NCI-H446 treated with DMSO at 0.1 percent for 48 hours (cell line): ENCODE results near the gene PDZRN4.
"Not testable (repeated sequence)": the region's sequence is repeated elsewhere in the genome, so short reads cannot be mapped to it uniquely, and the experiment has no call there.

Source experiments
- DNase-seq: peaks from one replicate; lab custom pipeline; 2025; lab: John Stamatoyannopoulos, UW

The PDZRN4 gene

DNA sequence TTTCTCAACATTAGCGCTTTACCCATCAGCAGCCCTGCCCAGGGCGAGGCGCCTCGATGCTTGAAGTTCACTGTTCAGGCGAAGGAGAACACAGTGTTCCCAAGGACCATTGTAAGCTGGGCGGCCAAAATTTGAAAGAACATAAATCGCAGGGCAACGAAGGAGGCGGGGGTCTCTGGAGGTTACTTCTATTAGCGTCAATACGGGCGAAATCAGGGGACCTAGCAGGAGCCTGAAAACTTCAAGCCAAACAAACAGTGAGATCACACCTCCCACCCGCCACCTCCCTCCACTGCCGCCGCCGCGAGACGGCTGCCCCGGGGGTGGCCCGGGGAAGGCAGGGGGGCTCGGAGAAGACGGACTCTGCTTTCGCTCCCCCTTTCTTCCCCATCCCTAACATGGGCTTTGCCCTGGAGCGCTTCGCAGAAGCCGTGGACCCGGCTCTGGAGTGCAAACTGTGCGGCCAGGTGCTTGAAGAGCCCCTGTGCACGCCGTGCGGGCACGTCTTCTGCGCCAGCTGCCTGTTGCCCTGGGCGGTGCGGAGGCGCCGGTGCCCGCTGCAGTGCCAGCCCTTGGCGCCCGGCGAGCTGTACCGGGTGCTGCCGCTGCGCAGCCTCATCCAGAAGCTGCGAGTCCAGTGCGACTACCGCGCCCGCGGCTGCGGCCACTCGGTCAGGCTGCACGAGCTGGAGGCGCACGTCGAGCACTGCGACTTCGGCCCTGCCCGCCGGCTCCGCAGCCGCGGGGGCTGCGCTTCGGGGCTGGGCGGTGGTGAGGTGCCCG, at the start of gene PDZRN4:
PDZRN4 (plus strand) TSS at position 263 of the 783 bp plus-strand sequence.
- DNase-seq = no peak

DNA sequence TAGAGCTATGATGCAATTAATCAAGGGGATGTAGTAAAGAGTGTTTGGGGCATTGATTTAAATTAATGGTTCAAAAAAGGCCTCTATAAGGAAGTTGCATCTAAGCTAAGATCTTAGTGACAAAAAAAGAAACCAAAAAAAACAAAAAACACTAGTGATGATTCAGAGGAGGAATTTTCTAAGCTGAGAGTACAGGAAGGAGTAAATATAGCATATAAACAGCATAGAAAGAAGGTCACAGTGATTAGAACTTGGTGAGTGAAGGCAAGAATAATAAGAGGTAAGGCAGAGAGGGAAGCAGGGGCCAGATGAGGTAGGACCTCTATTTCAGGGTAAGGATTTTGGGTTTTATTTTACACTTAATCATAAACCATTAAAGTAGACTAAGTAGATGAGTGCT, 48.0 kb upstream of the PDZRN4 start:
- DNase-seq = no peak

DNA sequence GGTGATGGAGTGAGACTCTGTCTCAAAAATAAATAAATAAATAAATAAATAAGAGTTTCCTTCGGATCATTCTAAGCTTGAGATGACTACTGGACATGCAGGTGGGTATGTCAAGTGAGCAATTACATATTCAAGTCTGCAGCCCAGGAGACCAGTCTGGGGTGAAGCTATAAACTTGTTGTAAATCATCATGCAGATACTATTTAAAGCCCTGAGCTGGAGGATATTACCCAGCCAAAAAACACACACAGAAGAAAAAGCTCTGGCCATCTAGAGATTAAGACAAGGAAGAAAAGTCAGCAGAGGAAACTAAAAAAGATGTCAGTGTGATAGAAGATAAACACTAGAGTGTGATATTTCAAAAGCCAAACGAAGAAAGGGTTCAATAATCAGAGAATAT, 47.0 kb upstream of the PDZRN4 start:
- DNase-seq = no peak

DNA sequence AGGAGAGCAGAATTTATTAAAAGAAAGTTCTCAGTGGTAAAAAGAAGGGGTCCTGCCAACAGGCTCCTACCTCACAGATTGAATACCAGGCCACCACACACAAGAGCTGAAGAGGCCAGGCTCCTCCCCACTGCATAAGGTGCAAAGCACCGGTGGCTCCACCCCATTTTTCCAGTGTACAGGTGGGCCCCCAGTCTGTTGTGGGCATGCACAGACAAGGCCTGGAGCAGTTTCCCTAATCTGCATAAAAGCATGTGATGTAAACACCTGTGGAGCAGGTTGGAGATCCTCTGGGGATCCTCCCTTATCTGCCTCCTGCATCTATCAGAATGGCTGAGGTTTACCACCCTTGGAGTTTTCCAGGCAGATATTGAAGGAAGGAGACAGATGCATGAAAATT, 45.7 kb upstream of the PDZRN4 start:
- DNase-seq = no peak

DNA sequence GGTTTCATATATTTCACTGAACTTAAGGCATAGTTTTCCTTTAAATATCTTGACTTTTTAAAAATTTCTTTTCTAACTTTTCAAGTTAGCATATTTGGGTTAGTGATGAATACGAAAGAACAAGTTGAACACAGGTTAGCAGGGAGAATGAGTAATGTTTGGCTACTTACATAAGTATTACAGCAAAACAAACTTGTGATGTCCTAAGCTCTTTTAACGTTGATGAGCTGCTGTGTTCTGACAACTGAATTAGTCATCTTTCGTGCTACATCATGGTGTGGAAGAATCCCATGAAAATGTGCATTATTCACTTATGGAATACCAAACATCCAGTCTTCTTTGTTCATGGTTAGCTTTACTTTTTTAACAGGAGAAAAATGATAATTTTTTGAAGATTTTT, 36.3 kb upstream of the PDZRN4 start:
- no peak for DNase-seq

DNA sequence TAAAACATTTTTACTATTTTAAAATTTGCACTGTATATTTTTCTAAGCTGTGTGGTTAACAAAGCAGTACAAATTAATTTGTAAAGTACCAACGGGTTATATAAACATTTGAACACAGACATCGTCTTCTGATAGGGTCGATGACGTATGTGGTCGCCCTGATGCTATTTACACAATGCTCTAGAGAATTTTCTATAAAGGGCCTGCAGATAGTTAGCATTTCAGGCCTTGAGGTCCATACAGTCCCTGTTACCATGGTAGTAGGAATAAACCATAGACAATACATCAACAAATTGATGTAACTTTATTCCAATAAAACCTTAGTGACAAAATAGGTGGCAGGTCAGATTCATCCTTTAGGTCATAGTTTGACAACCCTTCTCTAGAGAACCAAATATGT, 25.7 kb upstream of the PDZRN4 start:
- no peak for DNase-seq

DNA sequence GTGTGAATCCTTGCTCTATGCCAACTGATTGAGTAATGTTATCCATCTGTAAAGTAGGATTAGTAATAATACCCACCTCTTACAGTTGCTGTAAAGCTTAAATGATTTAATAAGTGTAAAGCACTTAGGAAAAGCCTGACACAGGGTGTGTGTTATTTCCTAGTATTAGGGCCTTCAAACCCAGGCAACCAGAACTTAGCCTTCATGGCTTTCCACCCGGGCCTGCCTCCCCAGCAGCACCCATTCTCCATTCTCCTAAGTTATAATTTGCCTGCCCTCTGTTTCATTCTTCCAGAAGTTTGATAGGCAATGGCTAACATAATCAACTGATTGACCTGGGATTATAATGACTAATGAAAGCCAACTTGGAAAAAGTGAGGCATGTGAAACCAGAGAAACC, 20.4 kb upstream of the PDZRN4 start:
- DNase-seq = no peak

DNA sequence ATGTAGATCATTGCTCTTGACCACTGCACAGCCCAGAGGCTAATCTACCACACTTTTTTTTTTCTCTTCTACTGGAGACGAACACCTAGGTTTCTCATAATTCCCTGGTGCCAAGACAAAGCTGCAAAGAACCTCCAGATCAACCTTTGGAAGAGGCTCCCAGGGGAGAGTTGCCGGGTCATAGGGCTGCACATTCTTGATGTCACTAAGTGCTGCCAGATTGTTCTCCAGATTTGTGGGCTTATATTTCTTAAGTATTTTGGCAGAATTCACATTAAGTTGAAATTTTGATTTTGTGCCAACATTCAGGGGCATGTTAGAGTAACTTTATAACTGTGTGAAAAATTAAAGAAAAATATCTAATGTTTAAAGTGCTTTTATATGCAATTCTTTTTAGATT, 13.5 kb upstream of the PDZRN4 start:
- peak; percentile 0 for DNase-seq

DNA sequence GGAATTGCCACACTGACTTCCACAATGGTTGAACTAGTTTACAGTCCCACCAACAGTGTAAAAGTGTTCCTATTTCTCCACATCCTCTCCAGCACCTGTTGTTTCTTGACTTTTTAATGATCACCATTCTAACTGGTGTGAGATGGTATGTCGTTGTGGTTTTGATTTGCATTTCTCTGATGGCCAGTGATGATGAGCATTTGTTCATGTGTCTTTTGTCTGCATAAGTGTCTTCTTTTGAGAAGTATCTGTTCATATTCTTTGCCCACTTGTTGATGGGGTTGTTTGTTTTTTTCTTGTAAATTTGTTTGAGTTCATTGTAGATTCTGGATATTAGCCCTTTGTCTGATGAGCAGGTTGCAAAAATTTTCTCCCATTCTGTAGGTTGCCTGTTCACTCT, 8.6 kb upstream of the PDZRN4 start:
- DNase-seq = not testable (repeated sequence)

DNA sequence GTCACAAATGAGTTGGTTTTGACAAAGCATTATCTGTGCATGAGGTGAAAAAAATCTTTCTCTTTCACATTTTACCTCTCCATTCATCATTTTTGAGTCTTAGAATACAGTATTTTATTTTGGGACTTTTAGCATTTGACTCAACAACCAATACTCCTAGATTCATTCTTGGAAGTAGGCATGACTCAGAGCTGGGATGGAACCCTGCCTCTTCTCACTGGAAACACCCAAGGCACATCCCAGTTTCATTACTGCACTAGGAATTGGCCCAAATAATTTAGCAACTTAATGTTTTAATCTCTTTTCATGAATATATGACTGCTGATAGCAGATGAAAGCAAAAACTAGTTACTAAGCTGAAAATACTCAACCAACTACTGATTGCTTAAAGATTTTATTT, 3.3 kb upstream of the PDZRN4 start:
- DNase-seq = no peak

DNA sequence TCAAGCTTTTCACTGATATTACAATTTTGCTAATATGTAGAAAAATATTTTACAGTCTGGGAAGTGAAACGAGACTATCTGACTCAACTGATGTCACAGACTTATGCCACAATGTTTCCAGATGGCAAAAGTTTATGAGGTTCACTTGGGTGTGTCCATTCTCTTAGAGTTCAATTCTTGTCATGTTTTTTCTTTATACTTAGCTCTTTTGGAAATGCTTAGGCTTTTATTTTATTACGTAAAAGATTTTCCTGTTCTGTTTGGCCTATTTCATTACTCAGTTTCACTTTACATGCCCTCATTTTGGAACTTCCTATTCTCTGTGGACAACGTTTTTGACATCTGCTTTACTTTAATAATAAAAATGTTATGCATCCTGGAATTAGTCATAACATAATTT, 2.1 kb upstream of the PDZRN4 start:
- DNase-seq = no peak

DNA sequence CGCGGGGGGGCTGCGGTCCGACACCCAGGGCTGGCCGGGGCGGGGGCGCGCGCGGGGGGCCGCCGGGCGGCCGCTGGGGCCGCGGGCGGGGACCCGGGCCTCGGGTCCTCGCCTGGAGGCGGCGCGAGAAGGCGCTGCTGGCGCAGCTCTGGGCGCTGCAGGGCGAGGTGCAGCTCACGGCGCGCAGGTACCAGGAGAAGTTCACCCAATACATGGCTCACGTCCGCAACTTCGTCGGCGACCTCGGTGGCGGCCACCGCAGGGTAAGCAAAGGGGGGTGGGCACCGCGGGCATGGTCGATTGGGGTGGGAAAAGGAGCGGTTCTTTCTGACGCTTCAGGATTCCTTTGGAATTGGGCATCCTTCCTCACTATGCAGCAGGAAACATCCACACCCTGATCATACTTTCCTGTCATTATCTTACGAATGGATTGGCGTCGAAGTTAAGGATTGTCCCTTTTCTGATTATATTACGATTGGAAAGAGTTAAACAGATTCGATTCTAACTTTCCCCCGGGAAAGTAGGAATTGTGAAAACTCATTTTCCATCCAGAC, 798 bp downstream of the PDZRN4 start:
- DNase-seq = no peak

DNA sequence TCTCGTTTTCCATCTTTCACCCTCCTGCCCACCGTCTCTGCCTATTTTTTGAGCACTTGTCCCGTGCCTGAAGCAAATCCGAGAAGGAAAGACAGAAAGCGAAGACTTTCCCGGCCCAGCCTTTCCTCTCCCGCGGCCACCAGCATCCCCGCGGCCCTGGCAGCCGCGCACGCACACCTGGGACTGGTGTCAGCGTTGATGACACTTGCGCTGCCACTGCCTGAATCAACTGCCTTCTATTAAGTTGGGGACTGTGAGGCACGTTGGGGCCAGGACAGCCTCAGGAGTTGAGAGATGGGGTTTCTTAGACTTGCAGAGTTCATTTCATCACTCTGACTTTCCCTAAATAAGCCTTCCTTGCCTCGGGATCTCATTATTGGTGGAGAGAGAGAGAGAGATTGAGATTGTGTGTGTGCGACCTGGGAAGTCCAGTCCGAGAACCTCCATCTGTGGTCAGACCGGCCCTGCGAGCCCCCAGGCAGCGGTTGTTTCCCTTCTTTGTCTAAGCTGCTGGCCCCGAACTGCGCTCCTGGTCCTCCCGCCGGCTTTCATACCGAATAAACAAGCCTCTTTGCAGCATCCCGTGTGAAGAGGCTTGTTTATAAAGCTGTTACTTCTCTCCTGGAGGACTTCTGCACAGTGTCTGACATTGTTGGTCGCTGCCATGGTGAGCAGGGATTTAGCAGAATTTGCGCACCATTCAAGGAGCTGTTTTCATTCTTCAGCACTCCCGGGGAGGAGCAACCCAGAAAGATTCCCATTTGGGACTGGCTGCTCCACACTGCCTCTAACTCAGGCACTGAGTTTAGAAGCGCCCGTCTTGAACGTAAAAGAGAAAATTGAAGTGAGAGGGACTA, 1.5 kb downstream of the PDZRN4 start:
- no peak for DNase-seq

DNA sequence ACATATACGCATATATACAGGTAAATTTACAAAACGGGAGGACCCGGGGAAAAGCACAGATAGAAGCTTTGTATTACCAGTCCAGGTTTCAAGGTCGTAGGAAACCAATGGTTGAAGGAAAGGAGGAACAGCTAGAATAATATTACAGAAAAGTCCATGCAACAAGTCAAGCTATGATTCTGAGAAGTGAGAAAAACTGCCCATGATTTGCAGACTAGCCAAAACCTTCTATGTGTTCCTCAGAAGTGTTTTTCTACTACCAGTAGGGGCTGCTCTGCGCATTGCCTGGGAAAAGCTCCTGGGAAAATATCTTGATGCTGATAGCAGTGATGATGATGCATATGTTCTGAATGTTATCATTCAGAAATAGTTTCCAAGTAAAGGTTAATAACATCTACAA, 2.2 kb downstream of the PDZRN4 start:
- no peak for DNase-seq

DNA sequence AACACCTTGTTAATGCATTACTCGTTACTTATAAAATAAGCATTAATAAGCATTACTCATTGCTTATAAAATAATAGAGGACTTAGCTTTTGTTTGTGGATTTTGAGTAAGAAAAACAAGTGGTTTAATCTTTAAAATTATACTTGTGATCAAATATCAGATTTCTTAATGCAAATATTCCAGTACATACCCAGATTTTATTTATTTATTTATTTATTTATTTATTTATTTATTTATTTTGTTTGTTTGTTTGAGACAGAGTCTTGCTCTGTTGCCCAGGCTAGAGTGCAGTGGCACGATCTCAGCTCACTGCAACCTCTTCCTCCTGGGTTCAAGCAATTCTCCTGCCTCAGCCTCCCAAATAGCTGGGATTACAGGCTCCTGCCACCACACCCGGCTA, 3.4 kb downstream of the PDZRN4 start:
- not testable (repeated sequence) for DNase-seq

DNA sequence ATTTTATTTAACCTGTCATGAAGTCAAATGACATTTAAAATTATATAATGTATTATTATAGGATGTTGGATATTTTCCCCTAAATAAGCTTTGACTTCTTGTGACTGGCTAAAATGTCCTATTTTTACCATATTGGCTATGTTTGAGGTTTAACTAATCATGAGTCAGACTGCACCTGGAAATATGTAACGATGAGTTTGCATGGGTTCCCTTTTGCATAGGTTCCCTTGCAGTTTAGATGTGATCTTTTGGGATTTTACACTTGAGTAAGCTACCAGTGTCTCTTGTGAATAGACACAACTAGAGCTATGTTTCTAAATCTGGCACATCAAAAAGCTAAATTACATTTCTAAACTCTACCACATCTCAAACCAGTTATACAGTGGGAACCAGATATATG, 5.2 kb downstream of the PDZRN4 start:
- DNase-seq = no peak

DNA sequence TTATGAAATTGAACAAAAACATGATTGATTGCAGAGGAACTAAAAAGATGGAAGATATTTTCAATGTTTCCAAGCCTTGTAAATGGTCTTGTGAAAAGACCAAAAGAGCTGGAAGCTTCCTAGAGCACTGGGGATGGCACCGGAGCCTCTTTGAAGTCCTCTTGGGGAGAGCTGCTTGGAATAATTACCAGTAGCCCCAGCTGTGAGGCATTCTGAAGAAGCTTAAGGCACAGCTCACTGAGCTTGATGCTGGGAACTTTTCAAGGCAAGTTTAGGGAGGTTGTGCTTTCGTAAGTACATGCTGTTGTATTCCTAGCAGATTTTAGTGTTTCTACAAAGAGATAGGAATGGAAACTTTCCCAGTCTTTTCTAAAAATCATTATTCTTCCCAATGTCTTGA, 13.9 kb downstream of the PDZRN4 start:
- no peak for DNase-seq

DNA sequence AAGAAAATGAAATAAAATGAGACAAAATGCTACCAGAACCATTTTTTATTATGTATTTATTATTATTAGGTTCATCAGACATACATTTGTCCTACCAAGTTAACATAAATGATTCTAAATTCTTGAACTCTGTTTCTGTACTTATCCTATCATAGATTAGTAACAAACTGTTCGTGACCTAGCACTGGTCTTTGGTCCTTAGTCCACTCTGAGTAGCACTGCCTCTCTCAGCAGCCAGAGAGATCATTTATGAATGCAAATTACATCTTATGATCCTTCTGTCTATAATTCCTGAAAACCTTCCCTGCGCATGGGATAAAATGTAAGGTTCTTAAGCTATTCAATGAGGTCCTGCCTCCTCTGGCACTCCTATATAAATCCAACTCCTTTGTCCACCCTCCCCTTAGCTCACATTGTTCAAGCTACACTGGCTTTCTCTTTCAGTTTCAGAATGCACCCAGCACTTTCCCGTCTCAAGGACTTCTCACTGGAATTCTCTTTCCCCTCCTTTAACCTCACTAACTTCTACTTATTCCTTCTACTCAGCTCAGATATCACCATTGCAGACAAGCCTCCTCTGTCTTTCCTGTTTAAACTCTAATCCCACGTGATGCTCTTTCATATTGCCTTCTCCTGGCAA, 17.1 kb downstream of the PDZRN4 start:
- no peak for DNase-seq

DNA sequence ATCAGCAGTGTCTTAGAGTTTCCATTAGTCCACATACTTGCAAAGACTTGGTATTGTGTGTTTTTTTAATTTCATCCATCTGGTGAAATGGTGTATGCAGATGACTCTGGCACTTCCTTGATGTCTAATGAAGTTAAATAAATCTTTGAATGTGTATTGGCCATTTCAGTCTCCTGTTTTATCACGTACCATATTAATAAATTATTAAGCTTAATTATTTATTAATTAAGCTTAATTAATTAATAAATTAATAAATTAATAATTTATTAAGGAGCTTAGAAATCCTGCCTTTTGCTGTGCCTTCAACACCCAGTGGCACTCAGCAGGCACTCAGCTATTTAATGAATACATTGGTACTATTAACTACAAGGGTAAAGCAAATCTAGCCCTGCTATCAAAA, 18.2 kb downstream of the PDZRN4 start:
- DNase-seq = no peak

DNA sequence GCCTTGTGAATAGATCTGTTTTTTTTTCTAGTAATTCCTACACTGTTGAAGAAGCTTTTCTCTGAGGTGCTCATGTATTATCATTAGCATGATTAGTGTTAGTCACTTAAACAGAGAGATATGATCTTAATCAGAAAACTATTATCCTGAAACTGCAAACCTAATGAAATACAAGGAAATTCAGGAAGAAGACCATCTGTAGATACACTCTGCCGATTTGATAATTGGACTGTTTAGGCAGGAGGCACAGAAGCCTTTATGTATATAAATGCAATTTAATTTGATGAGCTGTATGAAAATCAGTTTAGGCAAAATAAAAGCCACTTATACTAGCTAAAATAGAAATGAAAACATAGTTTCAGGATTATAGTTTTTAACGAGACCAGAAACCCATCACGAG, 23.3 kb downstream of the PDZRN4 start:
- DNase-seq = no peak

DNA sequence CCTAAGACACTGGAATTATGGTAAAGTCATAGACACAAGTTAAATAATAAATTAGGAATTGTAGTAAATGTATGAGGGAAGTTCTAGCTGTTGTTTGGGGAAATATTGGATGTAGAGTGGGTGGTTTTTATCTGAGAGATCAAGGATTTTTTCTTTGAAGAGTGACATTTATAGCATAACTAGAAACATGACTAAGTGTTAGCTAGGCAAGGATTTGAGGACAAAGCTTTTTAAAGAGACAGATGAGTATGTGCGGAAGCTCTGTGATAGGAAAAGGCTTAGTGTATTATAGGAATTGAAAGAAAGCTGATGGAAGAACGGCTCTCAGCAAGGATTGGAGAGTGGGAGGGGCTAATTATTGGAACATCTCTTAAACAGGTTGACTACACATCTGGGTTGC, 24.5 kb downstream of the PDZRN4 start:
- DNase-seq = no peak

DNA sequence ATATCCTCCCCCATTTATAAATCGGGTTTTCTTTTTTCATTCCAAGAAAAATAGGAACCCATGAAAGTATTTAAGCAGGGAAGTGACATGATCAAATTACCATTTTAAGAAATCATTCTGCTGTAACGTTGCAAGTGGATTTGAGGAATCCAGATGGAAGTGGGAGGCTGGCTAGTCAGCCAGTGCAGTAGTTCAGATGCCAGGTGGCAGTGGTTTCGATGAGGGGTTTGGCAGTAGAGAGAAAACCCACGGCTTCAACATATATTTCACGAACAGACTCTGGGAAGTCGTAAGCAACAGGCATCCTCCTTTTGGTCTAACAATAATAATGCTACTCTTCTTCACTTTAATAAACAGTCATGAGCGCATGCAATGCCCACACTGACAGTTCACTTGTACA, 25.0 kb downstream of the PDZRN4 start:
- peak; percentile 35 for DNase-seq

DNA sequence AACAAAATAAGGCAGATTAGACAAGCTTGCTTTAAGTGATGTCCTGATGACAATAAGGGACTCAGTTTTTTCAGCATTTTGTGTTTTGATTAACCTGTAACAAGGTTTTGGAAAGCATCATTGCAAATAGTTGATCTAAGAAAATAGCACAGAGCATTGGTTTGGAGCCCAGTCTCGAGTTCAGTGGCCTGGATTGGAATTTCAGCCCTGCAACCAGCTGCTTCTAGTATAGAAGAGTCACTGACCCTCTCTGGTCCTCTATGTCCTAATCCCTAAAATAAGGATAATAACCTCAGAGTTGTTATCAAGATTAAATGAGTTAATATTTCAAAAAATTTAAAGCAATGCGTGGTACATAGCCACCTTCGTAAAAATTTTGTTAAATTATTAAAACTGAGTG, 25.5 kb downstream of the PDZRN4 start:
- DNase-seq = no peak
